Peyer's patch (tissue), 4 donors: ENCODE measurements around the gene PRSS8. TPM values are rescaled to one million over a fixed set of nuclear protein-coding genes. Genes with fewer than 3 reads are reported as not detected.

ENCODE experiments used
- DNase-seq, 3 donors: peaks; one replicate each; pipeline ENCODE4 v3.0.0-alpha.2; 2017 to 2019
- H3K27ac ChIP-seq, 4 donors: fragments of 200-600 bp; sonication (generic); one replicate each; pipeline ENCODE4 v1.5.1; 2016 to 2019
- H3K27me3 ChIP-seq, 2 donors: fragments of 200-600 bp; sonication (generic); one replicate each; pipeline ENCODE4 v1.5.1; 2019
- H3K36me3 ChIP-seq, 3 donors: fragments of 200-600 bp; sonication (generic); one replicate each; pipeline ENCODE4 v1.5.1; 2016 to 2019
- H3K4me1 ChIP-seq, 4 donors: fragments of 200-600 bp; sonication (generic); one replicate each; pipeline ENCODE4 v1.5.1; 2016 to 2019
- H3K4me3 ChIP-seq, 4 donors: fragments of 200-600 bp; sonication (generic); 1 replicate in 3 of 4; 2 replicates in 1 of 4; pipeline ENCODE4 v1.5.1; 2016 to 2019; ENCODE audit warnings: mild to moderate bottlenecking in 1 of 4
- H3K9me3 ChIP-seq, 4 donors: fragments of 200-600 bp; sonication (generic); one replicate each; pipeline ENCODE4 v1.5.1; 2016 to 2019; ENCODE audit warnings: mild to moderate bottlenecking in 1 of 4
- POLR2A ChIP-seq, 2 donors: fragments of 450-650 bp; IDR thresholded peaks; one replicate each; pipeline ENCODE4 v1.5.1; 2017; ENCODE audit warnings: antibody characterized with exemption in 2 of 2, mild to moderate bottlenecking in 2 of 2, moderate library complexity in 2 of 2
- total RNA-seq, 4 donors: library from RNA; depleted of rRNA; stranded (reverse); fragments of >200 nt; gene quantifications; one replicate each; pipeline ENCODE4 v1.1.0, GENCODE V29; 2016
- TF ChIP-seq, protein P1 (sequence below), 6 experiments: fragments of 450-650 bp in 4 of 6; fragments of 200-600 bp in 2 of 6; sonication (generic) in 1 of 6; IDR thresholded peaks; one replicate each; pipeline ENCODE4 v1.5.1; 2017 to 2019; ENCODE audit warnings: antibody characterized with exemption in 6 of 6, mild to moderate bottlenecking in 3 of 6, moderate library complexity in 1 of 6

Gene PRSS8
- total RNA-seq, 4 donors from 2014 or later = 27.2 to 666 (median 549) TPM

DNA sequence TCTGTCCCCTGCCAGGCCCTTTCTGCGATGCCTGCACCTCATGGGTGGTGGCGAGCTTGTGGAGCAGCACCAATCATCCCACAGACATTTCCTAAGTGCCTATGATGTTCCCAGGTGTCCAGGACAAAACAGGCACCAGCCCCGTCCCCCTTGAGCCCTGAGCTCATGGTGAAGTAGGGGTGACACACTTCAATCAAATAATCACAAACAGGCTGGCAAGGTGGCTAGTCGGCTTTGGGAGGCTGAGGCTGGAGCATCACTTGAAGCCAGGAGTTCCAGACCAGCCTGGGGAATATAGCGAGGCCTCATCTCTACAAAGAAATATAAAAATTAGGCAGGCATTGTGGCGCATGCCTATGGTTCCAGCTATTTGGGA lies 748 bp upstream of the PRSS8 start:
- peaks cover 0 to 26% (median 0%) of the 10 kb centered on the region in 3 donors for H3K36me3 ChIP-seq
- H3K27me3 ChIP-seq = no peaks in the 10 kb centered on the region
- TF ChIP-seq, protein P1, sequence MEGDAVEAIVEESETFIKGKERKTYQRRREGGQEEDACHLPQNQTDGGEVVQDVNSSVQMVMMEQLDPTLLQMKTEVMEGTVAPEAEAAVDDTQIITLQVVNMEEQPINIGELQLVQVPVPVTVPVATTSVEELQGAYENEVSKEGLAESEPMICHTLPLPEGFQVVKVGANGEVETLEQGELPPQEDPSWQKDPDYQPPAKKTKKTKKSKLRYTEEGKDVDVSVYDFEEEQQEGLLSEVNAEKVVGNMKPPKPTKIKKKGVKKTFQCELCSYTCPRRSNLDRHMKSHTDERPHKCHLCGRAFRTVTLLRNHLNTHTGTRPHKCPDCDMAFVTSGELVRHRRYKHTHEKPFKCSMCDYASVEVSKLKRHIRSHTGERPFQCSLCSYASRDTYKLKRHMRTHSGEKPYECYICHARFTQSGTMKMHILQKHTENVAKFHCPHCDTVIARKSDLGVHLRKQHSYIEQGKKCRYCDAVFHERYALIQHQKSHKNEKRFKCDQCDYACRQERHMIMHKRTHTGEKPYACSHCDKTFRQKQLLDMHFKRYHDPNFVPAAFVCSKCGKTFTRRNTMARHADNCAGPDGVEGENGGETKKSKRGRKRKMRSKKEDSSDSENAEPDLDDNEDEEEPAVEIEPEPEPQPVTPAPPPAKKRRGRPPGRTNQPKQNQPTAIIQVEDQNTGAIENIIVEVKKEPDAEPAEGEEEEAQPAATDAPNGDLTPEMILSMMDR (IDR thresholded peaks at IDR 0.05) = no peak
- TF ChIP-seq POLR2A (IDR thresholded peaks at IDR 0.05) = no peak
- H3K4me3 ChIP-seq = no peak overlapping the region
- peak overlapping the region in 1 of 4 donors; percentile 93 for H3K27ac ChIP-seq
- H3K9me3 ChIP-seq = no peaks in the 10 kb centered on the region
- peaks cover 0 to 48% (median 2%) of the 10 kb centered on the region in 4 donors for H3K4me1 ChIP-seq
- DNase-seq = no peak

DNA sequence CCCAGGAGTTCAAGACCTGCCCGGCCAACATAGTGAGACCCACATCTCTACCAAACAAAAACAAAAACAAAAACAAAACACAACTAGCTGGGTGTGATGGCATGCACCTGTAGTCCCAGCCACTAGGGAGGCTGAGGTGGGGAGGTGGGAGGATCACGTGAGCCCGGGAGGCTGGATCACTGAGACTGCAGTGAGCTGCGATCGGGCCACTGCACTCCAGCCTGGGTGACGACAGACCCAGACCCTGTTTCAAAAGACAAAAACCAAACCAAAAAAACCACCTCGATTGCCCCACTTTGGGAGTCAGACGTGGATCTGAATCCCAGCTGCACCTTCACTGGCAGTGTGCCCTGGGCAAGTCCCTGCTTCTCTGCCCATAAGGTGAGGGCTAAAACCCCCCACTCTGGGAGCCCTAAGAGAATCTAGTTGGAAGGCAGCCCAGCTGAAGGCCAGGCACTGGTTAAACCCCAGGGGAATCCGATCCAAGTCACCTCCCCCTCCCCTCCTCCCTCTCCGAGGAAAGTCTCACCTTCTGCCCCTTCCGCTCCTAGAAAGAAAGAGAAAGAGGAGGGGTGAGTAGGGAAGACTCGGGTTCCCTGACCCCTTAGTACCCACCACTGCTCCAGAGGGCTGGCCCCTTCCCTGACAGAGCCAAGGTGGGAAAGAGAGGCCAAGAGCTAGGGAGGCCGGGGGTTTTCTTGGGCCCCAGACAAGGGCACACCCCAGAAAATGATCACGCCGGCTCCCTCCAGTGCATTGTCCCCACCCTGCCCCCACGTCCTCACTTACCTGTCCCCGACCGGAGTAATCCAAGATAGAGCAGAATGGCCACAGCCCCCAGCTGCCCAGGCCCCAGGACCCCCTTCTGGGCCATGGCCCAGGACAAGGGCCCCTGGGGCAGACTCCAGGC lies 647 bp downstream of the PRSS8 start:
- peak in 2 of 3 donors; percentile 77 to 81 for DNase-seq
- Histone ChIP-seq H3K4me3 (peak overlapping the region in 3 of 4 donors; percentile 42 to 84 (median 68)), H3K9me3 (no peaks in the 10 kb centered on the region), H3K27ac (peak overlapping the region in 3 of 4 donors; percentile 89 to 96 (median 93)), H3K4me1 (peaks cover 0 to 50% (median 10%) of the 10 kb centered on the region in 4 donors), H3K27me3 (no peaks in the 10 kb centered on the region), H3K36me3 (peaks cover 0 to 40% (median 0%) of the 10 kb centered on the region in 3 donors)
- peak; percentile 78 to 91 for TF ChIP-seq POLR2A (IDR thresholded peaks at IDR 0.05)
- TF ChIP-seq, protein P1 (IDR thresholded peaks at IDR 0.05) = peak in 3 of 6 experiments; percentile 55 to 69 (median 67)

DNA sequence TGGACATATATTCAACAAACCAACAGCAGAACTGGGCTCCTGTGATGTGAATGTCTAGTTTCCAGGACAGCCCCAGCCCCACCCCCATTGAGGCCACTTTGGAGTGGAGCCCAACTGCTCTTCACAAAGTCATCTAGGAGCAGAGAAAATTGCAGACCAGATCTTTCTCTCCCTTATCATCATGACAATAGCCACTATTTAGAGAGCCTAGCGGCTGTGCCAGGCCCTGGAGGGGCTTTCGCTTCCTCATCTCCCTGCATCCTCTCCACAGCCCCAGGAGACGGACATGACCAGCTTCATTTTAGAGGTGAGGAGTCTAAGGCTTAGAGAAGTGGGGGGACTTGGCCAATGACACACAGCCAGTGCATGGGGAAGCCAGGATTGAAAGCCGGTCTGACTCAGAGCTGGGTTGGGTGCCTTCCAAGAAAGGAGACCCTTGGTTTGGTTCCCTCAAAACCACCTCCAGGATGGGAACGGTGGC lies 1.4 kb downstream of the PRSS8 start:
- Histone ChIP-seq H3K27me3 (no peaks in the 10 kb centered on the region), H3K27ac (peak overlapping the region in 3 of 4 donors; percentile 89 to 96 (median 93)), H3K9me3 (no peaks in the 10 kb centered on the region), H3K4me3 (peak overlapping the region in 3 of 4 donors; percentile 42 to 84 (median 68)), H3K36me3 (peaks cover 0 to 40% (median 0%) of the 10 kb centered on the region in 3 donors), H3K4me1 (peaks cover 0 to 58% (median 14%) of the 10 kb centered on the region in 4 donors)
- no peak for TF ChIP-seq POLR2A (IDR thresholded peaks at IDR 0.05)
- DNase-seq = no peak

- DNase-seq = no peak
- Histone ChIP-seq H3K4me1 (peaks cover 0 to 64% (median 15%) of the 10 kb centered on the region in 4 donors), H3K27me3 (no peaks in the 10 kb centered on the region), H3K9me3 (no peaks in the 10 kb centered on the region), H3K27ac (peak overlapping the region in 3 of 4 donors; percentile 89 to 96 (median 93)), H3K4me3 (peak overlapping the region in 3 of 4 donors; percentile 42 to 84 (median 68)), H3K36me3 (peaks cover 0 to 40% (median 0%) of the 10 kb centered on the region in 3 donors)
- no peak for TF ChIP-seq POLR2A (IDR thresholded peaks at IDR 0.05)
- TF ChIP-seq, protein P1 (IDR thresholded peaks at IDR 0.05) = no peak
Observed at GRCh38 chr16:31133046-31133501, 2.5 kb downstream of the PRSS8 start.

GRCh38 chr16:31132303-31132979 lies 3.1 kb downstream of the PRSS8 start:
- Histone ChIP-seq H3K4me1 (peaks cover 0 to 67% (median 15%) of the 10 kb centered on the region in 4 donors), H3K36me3 (peaks cover 0 to 43% (median 0%) of the 10 kb centered on the region in 3 donors), H3K27ac (peak overlapping the region in 3 of 4 donors; percentile 89 to 96 (median 93)), H3K27me3 (no peaks in the 10 kb centered on the region), H3K4me3 (peak overlapping the region in 2 of 4 donors; percentile 68 to 84), H3K9me3 (no peaks in the 10 kb centered on the region)
- no peak for DNase-seq
- TF ChIP-seq, protein P1 (IDR thresholded peaks at IDR 0.05) = no peak
- TF ChIP-seq POLR2A (IDR thresholded peaks at IDR 0.05) = no peak
